Colonic mucosa (tissue), 4 donors: Measurements from ENCODE around the gene AGAP1. TPM values are rescaled to one million over a fixed set of nuclear protein-coding genes. Genes with fewer than 3 reads are reported as not detected.

ENCODE experiments used
- DNase-seq: peaks from one replicate; pipeline ENCODE4 v3.0.0-alpha.2; 2020
- H3K27ac ChIP-seq: fragments of 200-600 bp; one replicate; pipeline ENCODE4 v1.8.0; 2021
- H3K27me3 ChIP-seq: fragments of 200-600 bp; one replicate; pipeline ENCODE4 v1.8.0; 2021
- H3K36me3 ChIP-seq: fragments of 200-600 bp; one replicate; pipeline ENCODE4 v1.8.0; 2021
- H3K4me1 ChIP-seq: fragments of 200-600 bp; one replicate; pipeline ENCODE4 v1.8.0; 2021; ENCODE audit warnings: mild to moderate bottlenecking
- H3K4me3 ChIP-seq: fragments of 200-600 bp; one replicate; pipeline ENCODE4 v1.8.0; 2021
- H3K9ac ChIP-seq, 2 donors: one replicate each; pipeline ENCODE4 v1.7.0; 2013; ENCODE audit warnings: control low read depth in 2 of 2, low read depth in 2 of 2, low read length in 2 of 2
- H3K9me3 ChIP-seq: fragments of 200-600 bp; one replicate; pipeline ENCODE4 v1.8.0; 2021
- CTCF ChIP-seq: fragments of 200-600 bp; IDR thresholded peaks from one replicate; pipeline ENCODE4 v1.8.0; 2022; ENCODE audit warnings: antibody characterized with exemption, mild to moderate bottlenecking
- intact Hi-C: fragments of 100-400 bp; cut with DNase I; formaldehyde crosslinking; loops from one replicate; pipeline ENCODE4 v1.14.1; 2022
- total RNA-seq, 2 donors: library from RNA; stranded (reverse); fragmentation: NEBNext Ultra II Directional in 1 of 2; extraction: Animal tissue kit (Norgen Biotek cat#: 25700) in 1 of 2; gene quantifications; one replicate each; pipeline ENCODE4 v1.2.1, GENCODE V29; 2021
- donor health status: healthy.
- donor health status: DM: no; HTN: no; CAD: no.
- donor health status: DM: no; HTN: no; CAD: no.

AGAP1 gene
- total RNA-seq, 2 donors from 2014 or later: 62.1 to 62.9 TPM

GRCh38 chr2:236128321-236128720 is 634.5 kb downstream of the AGAP1 start:
- no peaks in the 10 kb centered on the region for H3K9me3 ChIP-seq
- no peaks in the 10 kb centered on the region for H3K27me3 ChIP-seq
- intact Hi-C loops: no loop called here
- no peak overlapping the region for H3K9ac ChIP-seq
- no peak overlapping the region for H3K27ac ChIP-seq
- no peak for DNase-seq
- no peak for TF ChIP-seq CTCF
- no peaks in the 10 kb centered on the region for H3K36me3 ChIP-seq
- H3K4me1 ChIP-seq: no peaks in the 10 kb centered on the region
- H3K4me3 ChIP-seq: no peak overlapping the region

- no peak for TF ChIP-seq CTCF
- Histone ChIP-seq H3K27me3 (no peaks in the 10 kb centered on the region), H3K9ac (no peak overlapping the region), H3K9me3 (no peaks in the 10 kb centered on the region), H3K4me3 (no peak overlapping the region), H3K4me1 (no peaks in the 10 kb centered on the region), H3K36me3 (no peaks in the 10 kb centered on the region), H3K27ac (no peak overlapping the region)
- no peak for DNase-seq
- intact Hi-C loops: no loop called here
Measured at GRCh38 chr2:236129935-236130334, 636.1 kb downstream of the AGAP1 start.

GRCh38 chr2:236130349-236130998 is 636.6 kb downstream of the AGAP1 start:
- TF ChIP-seq CTCF: no peak
- Histone ChIP-seq H3K9me3 (no peaks in the 10 kb centered on the region), H3K4me3 (no peak overlapping the region), H3K27ac (no peak overlapping the region), H3K36me3 (no peaks in the 10 kb centered on the region), H3K4me1 (no peaks in the 10 kb centered on the region), H3K9ac (no peak overlapping the region), H3K27me3 (no peaks in the 10 kb centered on the region)
- DNase-seq: no peak
- intact Hi-C loops: no loop called here

GRCh38 chr2:236131073-236131692 is 637.3 kb downstream of the AGAP1 start:
- TF ChIP-seq CTCF: no peak
- H3K4me1 ChIP-seq: no peaks in the 10 kb centered on the region
- intact Hi-C loops: no loop called here
- H3K27me3 ChIP-seq: no peaks in the 10 kb centered on the region
- no peak overlapping the region for H3K27ac ChIP-seq
- H3K36me3 ChIP-seq: no peaks in the 10 kb centered on the region
- H3K4me3 ChIP-seq: no peak overlapping the region
- DNase-seq: no peak
- H3K9ac ChIP-seq: no peak overlapping the region
- no peaks in the 10 kb centered on the region for H3K9me3 ChIP-seq

GRCh38 chr2:236133410-236134012 is 639.7 kb downstream of the AGAP1 start:
- DNase-seq: no peak
- Histone ChIP-seq H3K4me1 (no peaks in the 10 kb centered on the region), H3K27ac (no peak overlapping the region), H3K27me3 (no peaks in the 10 kb centered on the region), H3K4me3 (no peak overlapping the region), H3K9me3 (no peaks in the 10 kb centered on the region), H3K36me3 (no peaks in the 10 kb centered on the region), H3K9ac (no peak overlapping the region)
- intact Hi-C loops: no loop called here
- no peak for TF ChIP-seq CTCF
